ENCODE data around the gene PHACTR1. TPM values are rescaled to one million over a fixed set of nuclear protein-coding genes. Genes with fewer than 3 reads are reported as not detected.

The PHACTR1 gene
- total RNA-seq, 1 donor from 2014 or later = 85.9 TPM

DNA sequence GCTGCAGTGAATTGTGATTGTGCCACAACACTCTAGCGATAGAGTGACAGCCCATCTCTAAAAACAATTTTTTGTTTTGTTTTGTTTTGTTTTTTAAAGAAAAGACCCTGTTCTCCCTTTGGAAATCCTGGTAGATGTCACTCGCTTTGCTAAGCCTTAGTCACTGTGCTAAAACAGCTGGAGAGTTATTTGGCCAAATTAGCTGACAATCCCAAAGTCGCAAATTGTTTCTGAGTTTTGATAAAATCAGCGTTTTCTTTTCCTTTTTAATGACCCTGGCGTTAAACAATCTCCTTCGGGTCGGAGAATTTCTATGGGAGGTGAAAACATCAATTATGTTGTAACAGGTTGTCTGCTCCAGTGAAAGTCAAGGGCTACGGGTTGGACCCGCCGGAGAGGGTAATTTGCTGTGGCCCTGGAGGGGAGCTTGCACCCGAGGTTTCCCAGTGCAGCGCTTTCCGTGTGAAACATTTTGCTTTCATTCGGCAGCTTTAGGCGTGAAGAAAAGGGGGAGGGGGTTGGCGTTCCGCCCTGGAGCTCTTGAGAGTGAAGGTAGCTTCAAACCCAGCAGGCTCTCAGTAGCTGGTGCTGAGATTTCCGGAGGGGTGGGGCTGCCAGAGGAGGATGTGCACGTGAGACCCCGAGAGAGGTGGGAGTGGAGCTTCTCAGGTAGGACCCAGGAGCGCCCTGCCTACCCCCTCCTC is 296.6 kb downstream of the PHACTR1 start:
- Histone ChIP-seq H3K4me1 (peaks cover 68% of the 10 kb centered on the region), H3K27ac (replicated peaks) (peak overlapping the region; percentile 90), H3K9me3 (replicated peaks) (no peaks in the 10 kb centered on the region), H3K36me3 (no peaks in the 10 kb centered on the region), H3K27me3 (ENCODE audit: low read depth) (no peaks in the 10 kb centered on the region), H3K4me3 (peak overlapping the region; percentile 83)
- intact Hi-C loops (cut with micrococcal nuclease) = no loop called here
- peak; percentile 77 for DNase-seq
- TF ChIP-seq, protein P1, sequence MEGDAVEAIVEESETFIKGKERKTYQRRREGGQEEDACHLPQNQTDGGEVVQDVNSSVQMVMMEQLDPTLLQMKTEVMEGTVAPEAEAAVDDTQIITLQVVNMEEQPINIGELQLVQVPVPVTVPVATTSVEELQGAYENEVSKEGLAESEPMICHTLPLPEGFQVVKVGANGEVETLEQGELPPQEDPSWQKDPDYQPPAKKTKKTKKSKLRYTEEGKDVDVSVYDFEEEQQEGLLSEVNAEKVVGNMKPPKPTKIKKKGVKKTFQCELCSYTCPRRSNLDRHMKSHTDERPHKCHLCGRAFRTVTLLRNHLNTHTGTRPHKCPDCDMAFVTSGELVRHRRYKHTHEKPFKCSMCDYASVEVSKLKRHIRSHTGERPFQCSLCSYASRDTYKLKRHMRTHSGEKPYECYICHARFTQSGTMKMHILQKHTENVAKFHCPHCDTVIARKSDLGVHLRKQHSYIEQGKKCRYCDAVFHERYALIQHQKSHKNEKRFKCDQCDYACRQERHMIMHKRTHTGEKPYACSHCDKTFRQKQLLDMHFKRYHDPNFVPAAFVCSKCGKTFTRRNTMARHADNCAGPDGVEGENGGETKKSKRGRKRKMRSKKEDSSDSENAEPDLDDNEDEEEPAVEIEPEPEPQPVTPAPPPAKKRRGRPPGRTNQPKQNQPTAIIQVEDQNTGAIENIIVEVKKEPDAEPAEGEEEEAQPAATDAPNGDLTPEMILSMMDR (IDR thresholded peaks at IDR 0.05; ENCODE audit: borderline replicate concordance) = no peak

DNA sequence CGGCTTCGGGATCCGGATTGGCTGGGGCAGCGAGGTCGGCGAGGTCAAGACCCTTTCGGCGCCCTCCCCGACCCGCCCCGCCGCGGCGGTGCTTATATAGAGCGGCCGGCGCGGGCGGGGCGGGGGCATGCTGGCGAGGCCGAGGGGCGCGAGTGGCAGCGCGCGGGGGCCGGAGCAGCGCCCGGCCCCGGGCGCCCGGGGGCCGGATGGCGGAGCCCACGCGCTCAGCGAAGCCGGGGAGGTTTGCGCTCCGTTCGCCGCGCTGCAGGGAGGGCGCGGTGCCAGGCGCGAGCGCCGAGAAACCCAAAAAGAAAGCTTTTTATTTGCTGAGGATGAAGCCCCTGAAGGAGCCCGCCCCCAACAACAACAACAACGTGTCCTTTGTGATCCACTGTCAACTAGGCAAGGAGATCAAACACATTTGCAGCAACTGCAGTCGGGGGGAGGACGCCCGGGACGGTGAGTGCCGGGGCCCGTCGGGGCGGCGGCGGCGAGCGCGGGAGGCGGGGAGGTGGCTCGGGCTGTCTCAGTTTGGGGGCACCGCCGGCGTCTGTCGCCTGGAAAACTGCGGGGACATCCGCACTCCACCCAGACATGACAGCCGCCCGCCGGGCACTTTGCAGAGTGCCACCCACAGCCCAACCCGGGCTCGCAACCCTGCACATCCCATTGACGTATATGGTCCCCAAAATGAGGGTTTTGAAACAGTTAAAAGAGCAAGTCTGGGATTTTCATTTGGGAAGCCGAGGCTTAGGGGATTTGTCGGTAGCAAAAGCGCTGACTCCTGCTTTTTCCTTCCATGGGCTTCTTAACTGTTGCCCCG is 297.3 kb downstream of the PHACTR1 start:
- peak; percentile 19 for DNase-seq
- intact Hi-C loops (cut with micrococcal nuclease) = no loop called here

DNA sequence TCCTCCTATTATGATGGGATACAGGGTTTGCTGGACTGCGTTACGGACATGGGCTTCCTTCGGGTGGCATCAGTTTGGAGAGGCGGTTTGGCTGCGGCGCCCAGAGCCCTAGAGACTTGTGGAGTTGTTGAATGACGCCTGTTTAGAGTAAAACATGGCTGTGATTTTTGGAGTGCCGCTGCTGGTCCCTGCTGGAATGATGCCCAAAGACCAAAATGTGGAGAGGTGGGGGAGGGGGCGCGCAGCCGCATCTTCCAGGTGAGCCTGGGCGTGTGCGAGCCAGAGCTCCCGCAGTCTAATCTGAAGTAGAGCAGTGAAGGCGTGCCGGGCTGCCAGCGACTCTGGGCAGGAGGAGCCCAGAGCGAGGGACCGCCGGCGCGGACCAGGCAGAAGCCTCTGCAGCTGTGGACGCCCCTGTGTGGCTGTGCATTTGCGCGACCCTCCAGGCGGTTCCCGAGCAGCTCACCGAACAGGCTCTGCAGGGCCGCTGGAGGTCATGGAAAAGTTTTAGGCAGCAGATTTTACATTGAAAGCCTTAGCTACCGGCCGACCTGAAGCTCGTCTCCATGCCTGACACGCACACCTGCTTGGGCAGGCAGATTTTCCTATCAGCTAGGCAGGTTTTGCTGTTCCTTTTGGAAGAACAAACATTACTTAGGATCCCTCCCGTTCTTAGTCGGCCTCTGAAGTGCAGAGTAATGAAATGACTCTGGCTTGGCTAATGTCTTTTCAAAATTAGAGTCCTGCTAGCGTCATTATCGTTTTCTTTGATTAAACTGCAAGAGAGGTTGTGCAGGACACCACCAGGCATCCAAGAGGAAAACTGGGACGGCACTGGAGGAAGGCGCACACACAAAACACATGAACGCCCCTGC is 298.2 kb downstream of the PHACTR1 start:
- H3K27ac ChIP-seq (replicated peaks) = peak overlapping the region; percentile 90
- TF ChIP-seq, protein P1 (IDR thresholded peaks at IDR 0.05; ENCODE audit: borderline replicate concordance) = no peak
- peak overlapping the region; percentile 83 for H3K4me3 ChIP-seq
- H3K9me3 ChIP-seq (replicated peaks) = no peaks in the 10 kb centered on the region
- H3K27me3 ChIP-seq (ENCODE audit: low read depth) = no peaks in the 10 kb centered on the region
- peaks cover 78% of the 10 kb centered on the region for H3K4me1 ChIP-seq
- intact Hi-C loops (cut with micrococcal nuclease) = no loop called here
- DNase-seq = peak; percentile 34
- H3K36me3 ChIP-seq = no peaks in the 10 kb centered on the region

More for the DNA sequence above, 297.3 kb downstream of the PHACTR1 start:
- Histone ChIP-seq H3K4me3 (peak overlapping the region; percentile 83), H3K27ac (replicated peaks) (peak overlapping the region; percentile 90), H3K36me3 (no peaks in the 10 kb centered on the region), H3K9me3 (replicated peaks) (no peaks in the 10 kb centered on the region), H3K4me1 (peaks cover 74% of the 10 kb centered on the region), H3K27me3 (ENCODE audit: low read depth) (no peaks in the 10 kb centered on the region)
- TF ChIP-seq, protein P1 (IDR thresholded peaks at IDR 0.05; ENCODE audit: borderline replicate concordance) = no peak

DNA sequence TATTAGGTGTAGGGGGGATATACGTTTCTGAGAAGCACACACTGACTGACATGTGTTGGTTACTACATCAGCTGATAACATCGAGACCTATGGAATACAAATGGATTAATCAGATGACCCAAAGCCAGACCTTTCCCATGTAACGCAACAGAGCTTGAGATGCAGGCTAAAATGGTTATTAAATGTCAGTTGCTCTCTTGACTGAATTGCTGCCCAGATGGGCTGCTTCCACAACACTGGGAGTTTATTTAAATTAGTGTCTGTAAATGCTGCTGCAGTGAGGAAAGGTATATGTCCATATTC is 298.8 kb downstream of the PHACTR1 start:
- no peaks in the 10 kb centered on the region for H3K27me3 ChIP-seq (ENCODE audit: low read depth)
- peaks cover 6% of the 10 kb centered on the region for H3K36me3 ChIP-seq
- no peaks in the 10 kb centered on the region for H3K9me3 ChIP-seq (replicated peaks)
- DNase-seq = no peak
- peak overlapping the region; percentile 90 for H3K27ac ChIP-seq (replicated peaks)
- TF ChIP-seq, protein P1 (IDR thresholded peaks at IDR 0.05; ENCODE audit: borderline replicate concordance) = no peak
- peak overlapping the region; percentile 83 for H3K4me3 ChIP-seq
- intact Hi-C loops (cut with micrococcal nuclease) = no loop called here
- H3K4me1 ChIP-seq = peaks cover 82% of the 10 kb centered on the region

DNA sequence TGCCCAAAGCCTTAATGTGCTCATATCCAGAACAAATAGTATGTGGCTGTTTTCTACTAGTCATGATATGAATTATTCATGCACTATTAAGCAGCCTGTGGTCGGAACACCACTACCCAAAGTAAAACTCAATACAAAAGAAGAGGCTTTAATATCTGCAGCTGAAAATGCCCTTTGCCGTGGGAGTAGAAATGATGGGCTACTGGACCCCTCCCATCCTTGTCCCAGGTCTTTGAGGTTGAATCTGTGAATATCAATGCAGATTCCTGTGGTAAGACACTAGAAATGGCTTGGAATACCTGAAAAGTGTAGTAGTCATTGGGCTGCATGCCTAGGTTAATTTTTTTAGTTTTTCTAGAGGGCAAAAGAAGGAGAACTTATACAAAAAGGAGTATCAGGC is 308.0 kb downstream of the PHACTR1 start:
- Histone ChIP-seq H3K36me3 (peaks cover 7% of the 10 kb centered on the region), H3K9me3 (replicated peaks) (no peaks in the 10 kb centered on the region), H3K27me3 (ENCODE audit: low read depth) (no peaks in the 10 kb centered on the region), H3K4me1 (peaks cover 84% of the 10 kb centered on the region), H3K27ac (replicated peaks) (no peak overlapping the region), H3K4me3 (no peak overlapping the region)
- intact Hi-C loops (cut with micrococcal nuclease) = no loop called here
- TF ChIP-seq, protein P1 (IDR thresholded peaks at IDR 0.05; ENCODE audit: borderline replicate concordance) = no peak
- DNase-seq = no peak

Data from left ventricle myocardium inferior (tissue), 1 donor.